Stimulated activated CD8-positive, alpha-beta memory T cell treated with anti-CD3 and anti-CD28 coated beads, Interleukin-15, amount 100 ng/mL, for 1 hour (primary cell): ENCODE measurements around the gene FBLIM1.

Experiments
- DNase-seq: peaks from one replicate; pipeline ENCODE4 v3.0.0-alpha.2; 2020; ENCODE audit warnings: low read depth

The FBLIM1 gene, protein sequence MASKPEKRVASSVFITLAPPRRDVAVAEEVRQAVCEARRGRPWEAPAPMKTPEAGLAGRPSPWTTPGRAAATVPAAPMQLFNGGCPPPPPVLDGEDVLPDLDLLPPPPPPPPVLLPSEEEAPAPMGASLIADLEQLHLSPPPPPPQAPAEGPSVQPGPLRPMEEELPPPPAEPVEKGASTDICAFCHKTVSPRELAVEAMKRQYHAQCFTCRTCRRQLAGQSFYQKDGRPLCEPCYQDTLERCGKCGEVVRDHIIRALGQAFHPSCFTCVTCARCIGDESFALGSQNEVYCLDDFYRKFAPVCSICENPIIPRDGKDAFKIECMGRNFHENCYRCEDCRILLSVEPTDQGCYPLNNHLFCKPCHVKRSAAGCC

DNA sequence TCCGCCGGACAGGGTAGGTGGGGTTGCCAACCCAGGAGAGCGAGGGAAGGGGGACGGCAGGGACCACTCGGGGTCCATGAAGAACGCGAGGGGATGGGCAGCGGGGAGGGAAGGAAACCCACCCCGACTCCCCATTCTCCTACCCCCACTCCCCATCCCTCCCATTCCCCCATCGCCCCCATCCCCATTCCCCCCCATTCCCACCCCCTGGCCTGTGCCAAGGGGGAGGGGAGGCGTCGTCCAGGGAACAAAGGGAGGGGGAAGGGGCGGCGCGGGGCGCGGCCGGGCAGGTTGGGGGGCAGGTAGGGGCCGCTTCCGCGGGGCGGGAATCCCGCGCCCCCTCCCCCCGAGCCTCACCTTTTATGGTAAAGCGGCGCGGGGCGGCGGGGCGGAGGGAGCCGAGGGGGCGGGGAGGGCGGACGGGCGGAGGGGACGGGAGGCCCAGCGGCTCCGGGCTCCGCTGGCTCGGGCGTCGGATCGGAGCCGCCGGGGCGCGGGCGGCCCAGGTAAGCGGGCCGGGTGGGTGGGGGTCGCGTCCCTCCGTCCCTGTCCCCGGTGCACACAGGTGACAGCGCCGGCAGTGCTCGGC is at the start of gene FBLIM1:
FBLIM1 (plus strand) TSS at position 453 of the 589 bp plus-strand sequence. CDS start 6,189 bp downstream, outside the sequence.
- DNase-seq = no peak

DNA sequence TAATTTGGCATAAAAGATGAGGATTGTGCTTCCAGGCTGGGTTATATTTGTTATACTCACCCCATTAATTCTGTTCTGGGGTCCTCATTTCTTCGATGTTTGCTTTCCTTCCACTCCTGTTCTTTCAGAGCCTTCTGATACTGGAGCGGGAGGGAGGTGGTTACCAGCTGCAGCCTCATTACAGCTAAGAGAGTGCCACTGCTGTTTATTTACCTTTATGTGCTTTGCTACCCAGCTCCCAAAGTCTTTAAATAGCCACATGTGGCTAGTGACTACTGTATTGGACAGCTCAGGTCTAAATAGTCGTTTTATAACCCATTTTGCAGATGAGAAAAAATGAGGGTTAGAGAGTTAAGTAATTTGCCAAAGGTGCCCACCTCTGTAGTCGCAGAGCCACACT is 49.4 kb upstream of the FBLIM1 start:
- DNase-seq = no peak

DNA sequence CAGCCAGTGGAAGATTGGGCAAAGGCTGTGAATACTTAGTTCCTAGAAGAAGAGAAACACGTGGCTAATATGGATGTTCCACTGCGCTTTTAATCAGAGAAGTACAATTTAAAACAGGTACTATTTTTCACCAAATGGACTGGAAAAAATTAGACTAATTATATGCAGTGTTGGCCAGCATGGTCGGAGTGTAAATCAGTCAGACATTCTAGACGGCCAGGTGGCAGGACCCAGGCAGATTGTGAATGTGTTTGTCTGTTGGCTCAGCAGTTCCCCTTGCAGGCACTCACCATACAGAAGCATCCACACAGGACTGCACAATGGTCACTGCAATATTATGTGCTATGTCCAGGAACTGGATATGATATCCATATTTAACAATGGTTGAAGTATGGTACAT is 46.4 kb upstream of the FBLIM1 start:
- DNase-seq = no peak

DNA sequence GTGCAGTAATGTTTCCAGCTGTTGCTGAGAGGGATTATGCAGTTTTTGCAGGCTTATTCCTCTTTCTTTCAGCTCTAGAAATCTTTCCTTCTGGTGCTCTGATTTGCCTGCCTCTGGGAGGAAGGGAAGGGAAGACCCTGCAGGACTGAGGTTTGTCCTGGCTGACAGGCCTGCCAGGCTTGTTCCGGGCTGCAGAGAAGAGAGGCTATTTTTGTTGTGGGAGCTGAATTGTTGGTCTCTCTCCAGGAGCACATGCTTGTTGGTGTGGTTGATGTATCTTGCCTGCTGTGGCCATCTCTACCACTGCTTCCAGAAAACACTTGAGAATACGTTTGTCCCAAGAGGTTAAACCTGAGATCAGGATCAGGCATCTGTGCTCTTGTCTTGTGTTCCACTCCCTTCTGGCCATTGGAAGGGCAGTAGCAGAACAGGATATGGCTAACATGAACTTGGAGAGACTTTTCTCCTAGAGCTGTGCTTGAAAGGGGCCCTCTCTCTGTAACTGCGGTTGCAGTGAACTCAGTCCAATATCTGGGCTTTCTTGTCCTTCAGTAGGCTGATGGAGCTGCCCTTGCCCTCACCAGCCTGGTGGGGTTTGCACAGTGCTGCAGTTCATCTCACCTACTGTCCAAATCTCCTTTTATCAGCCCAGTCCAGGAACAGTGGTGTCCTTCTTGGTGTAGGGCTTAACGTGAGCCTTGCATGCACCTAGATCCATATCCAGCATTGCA is 44.0 kb upstream of the FBLIM1 start:
- no peak for DNase-seq

DNA sequence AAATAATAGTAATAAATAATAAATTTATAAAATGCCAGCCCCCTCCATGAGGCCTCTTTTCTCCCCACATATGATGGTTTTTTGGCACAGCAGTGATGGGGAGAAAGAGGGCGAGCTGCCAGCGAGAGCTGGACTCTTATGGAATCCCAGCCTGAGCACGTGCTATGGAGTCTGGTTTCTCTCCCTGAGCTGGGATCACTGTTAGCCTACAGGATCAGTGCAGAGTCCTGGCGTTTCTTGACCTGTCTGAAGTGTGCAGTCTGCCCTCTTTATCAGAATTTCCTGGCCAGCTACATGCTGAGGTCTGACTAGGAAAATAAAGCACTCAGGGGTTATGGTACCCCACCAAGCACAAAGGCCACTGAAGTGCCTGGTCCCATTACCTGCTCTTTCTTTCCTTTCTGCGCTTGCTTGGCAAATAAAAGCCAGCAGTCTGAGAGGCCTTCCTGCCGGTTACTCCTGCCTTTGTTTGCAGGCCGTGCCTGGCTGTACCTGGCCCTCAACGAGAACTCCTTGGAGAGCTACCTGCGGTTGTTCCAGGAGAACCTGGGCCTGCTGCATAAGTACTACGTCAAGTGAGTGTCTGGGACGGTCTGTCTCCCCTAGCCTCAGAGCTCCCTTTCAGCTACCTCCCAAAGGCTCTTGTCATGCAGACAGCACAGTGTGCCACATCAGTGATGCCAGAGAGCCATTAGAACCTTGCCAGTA is 41.0 kb upstream of the FBLIM1 start:
- DNase-seq = no peak

DNA sequence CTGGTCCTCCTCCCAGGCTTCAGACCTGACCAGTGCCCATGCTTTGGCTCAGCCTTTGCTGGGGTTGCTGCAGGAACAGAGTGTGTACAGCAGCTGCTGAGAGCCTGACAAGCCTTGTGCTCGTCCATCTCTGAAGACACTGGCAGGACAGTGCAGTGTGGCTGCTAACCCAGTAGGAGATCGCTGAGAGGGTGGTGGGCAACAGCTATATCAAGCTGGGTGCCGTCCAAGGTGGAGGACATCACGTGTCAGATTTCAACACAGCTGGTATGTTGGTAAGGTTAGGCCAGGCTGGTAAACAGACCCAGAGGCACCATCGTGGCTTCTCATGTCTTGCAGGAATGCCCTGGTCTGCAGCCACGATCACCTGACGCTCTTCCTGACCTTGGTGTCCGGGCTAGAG is 40.4 kb upstream of the FBLIM1 start:
- no peak for DNase-seq

DNA sequence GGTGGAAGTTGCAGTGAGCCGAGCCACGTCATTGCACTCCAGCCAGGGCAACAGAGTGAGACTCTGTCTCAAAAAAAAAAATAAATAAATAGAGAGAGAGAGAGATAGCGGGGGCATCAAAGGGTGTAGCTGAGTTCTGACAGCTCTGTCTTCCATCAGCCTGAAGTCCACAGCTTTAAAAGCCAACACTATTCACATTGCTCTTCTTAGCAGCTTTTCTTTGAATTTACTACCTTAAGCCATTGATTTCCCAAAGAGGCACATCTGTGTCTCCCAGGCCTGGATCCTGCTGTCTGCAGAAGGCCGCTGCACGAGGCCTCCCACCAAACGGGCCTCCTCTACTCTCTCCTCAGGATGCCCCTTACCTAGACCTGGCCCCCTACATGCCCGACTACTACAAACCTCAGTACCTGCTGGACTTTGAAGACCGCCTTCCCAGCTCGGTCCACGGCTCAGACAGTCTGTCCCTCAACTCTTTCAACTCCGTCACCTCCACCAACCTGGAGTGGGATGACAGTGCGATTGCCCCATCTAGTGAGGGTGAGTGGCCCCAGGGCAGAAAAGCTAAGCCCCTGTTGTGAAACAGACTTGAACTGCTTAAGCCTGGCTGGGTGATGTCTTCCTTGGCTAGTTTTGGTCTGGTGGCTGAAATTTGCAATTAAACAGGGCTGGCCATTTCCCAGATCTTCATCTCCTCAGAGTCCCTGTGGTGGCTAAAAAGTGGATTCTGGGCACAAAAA is 39.0 kb upstream of the FBLIM1 start:
- no peak for DNase-seq

DNA sequence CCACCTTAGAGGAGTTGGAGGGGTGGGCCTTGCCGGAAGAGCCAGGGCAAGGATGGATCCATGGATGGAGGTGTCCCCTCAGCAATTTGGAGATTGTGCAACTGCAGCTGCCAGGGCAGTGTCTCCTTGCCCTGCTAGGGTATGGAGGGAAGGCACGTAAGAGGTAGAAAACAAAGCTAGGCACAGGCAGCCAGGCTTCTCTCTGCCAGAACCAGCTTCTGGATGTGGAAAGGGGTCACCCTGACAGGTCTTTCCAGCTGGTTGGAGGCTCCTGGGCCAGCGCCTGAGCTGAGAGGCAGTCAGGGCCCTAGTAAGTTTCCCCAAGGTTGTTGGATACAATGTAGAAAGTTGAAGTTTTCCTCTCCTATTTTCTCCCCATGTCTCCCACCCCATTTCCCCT is 37.7 kb upstream of the FBLIM1 start:
- no peak for DNase-seq

DNA sequence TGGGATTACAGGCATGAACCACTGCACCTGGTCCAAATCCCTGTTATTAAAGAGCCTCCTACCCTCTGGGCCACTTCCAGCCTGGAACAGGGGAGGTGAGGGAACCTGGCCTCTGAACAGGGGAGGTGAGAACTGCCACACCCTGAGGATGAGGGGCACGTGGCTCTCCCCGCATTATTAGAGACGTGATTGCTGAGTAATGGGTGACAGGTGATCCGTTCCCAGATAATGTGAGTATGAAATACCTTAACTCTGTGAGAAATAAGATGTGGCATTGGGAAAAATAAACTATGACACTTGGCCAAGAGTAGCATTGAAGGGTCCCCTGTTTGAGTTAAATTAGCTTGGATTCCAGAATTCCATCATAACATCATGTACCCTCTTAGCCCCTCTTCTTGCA is 36.2 kb upstream of the FBLIM1 start:
- no peak for DNase-seq

DNA sequence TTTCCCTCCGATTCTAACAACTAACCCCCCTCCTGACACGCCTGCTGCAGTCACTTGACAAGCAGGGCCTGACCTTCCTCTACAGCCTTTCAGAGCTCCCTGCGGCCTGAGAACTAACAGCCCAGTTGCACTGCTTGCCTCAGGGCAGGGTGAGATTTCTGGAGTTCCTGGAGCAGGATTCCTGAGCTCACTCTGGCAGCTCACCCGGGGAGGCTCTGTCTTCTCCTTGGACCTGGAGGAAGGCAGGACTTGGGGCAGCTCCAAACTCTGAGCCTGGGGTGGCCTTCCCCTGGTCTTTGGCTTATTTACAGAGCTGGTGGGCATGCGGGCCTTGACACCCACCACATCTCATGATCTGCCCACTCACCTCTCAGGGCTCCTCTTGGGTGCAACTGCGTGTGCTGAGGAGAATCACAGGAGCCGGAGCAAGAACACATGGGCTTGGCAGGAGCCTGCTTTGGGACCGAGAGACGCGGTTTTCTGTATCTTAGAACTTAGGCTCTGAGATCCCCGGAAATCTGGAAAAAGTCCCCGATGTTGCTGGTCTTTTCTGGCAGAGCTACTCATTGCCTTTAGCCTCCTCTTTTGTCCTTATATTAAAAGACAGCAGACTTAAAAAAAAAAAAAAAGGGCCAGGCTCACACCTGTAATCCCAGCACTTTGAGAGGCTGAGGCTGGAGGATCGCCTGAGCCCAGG is 35.6 kb upstream of the FBLIM1 start:
- DNase-seq = no peak

DNA sequence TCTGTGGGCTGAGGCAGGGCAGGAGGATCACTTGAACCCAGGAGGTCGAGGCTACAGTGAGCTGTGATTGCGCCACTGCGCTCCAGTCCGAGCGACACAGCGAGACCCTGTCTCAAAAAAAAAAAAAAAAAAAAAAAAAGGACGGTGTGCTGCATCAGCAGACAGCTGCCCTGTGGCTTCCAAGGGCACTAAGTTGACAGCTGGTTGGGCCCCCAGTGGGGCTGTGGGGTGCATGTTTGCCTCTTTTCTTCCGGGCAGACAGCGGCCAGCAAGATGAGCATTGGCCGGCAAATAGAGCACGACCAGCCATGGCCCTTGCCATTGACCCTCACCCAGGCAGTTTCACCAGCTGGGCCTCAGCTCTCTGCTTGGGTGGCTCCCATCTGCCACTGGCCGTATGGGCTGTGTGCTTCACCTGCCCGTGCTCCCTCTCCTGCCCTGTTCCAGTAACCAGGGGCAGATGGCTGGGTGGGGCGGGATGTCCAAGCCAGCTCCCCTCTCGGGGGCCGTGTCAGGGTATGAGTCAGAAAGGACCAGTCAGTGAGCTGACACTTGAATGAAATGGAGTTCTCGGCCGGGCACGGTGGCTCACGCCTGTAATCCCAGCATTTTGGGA is 34.9 kb upstream of the FBLIM1 start:
- DNase-seq = no peak

DNA sequence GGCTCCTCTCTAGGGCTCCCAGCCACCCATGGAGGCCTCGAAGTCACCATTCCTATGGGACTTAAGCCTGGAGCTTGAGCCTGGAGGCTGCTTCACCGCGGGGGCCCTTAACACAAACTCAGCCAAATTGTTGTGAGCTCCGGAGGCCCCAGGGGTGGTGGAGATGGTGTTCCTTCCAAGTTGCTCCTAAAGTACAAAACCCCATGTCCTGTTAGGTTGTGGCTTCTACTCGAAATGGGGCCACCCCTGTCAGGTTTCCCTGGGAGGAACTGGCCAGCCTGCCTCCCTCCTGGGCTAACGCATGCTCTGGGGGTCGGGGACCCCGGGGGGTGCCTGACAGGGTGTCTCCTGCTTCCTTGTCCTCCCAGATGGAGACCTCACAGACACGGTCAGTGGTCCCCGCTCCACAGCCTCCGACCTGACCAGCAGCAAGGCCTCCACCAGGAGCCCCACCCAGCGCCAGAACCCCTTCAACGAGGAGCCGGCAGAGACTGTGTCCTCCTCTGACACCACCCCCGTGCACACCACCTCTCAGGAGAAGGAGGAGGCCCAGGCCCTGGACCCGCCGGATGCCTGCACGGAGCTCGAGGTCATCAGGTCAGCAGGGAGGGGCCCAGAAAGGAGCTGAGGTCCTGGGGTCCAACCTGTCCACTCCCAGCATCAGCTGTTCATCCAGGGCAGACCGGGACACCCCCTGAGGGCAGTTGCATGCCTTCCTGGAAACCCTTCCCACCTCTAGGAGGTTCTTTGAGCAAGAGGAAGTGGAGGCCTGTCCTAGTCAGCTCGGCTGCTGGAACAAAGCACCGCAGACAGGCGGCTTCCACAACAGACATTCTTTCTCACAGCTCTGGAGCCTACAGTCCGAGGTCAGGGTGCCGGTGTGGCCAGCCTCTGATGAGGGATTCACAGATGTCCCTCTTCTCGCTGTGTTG is 33.4 kb upstream of the FBLIM1 start:
- DNase-seq = no peak

DNA sequence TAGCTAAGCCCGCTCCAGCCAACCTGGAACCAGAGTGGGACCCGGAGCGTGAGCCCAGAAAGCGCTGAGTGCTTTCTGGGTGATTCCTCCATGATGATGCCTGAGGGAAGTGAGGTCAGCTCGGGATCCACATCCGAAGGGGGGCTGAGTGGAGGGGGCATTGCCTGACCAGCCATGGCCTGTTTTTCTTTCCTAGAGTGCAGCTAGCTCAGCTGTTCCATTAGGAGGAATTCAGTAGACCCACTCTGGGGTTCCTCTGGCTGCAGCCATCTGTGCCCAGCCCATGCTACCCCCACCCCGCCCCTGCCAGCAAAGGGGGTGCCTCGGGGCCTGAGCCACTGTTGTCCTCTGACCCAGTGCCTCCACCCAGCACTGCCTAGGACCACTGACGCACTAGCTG is 32.1 kb upstream of the FBLIM1 start:
- no peak for DNase-seq

DNA sequence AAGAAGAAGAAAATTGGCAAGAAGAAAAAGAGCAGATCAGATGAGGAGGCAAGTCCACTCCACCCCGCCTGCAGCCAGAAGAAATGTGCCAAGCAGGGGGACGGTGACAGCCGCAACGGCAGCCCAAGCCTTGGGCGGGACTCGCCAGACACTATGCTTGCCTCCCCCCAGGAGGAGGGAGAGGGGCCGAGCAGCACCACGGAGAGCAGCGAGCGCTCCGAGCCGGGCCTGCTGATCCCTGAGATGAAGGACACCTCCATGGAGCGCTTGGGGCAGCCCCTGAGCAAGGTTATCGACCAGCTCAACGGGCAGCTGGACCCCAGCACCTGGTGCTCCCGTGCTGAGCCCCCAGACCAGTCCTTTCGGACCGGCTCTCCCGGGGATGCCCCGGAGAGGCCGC is 31.6 kb upstream of the FBLIM1 start:
- DNase-seq = no peak

DNA sequence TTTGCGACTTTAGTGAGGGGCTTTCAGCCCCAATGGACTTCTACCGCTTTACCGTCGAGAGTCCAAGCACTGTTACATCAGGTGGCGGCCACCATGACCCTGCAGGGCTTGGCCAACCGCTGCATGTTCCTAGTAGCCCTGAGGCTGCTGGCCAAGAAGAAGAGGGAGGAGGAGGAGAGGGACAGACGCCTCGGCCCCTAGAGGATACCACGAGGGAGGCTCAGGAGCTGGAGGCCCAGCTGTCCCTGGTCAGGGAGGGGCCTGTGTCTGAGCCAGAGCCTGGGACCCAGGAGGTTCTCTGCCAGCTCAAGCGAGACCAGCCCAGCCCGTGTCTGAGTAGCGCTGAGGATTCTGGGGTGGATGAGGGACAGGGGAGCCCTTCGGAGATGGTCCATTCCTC is 31.2 kb upstream of the FBLIM1 start:
- DNase-seq = no peak

DNA sequence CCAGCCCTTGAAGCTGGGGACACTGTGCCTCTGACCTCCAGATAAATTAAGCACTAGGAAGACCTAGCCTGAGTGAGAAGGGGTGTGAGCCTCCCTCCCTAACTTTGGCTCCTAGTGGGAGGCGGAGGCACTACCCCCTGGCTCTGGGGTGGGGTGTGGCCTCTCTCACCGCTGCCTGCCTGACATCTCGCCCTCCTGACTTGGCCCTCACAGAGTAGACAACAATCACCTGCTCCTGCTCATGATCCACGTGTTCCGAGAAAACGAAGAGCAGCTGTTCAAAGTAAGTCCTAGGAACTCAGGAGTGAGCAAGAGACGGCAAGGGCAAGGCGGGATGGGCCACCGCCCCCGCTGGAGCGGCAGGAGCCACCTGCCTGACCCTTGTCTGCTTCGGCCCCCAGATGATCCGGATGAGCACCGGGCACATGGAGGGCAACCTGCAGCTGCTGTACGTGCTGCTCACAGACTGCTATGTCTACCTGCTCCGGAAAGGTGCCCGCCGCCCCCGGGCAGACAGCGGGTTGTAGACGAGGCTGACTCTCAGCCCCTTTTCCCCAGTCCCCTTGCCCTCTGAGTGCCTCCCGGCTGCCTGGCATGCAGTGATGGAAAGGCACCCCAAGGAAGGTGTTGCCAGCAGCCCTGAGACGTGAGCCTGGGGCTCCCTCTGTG is 30.6 kb upstream of the FBLIM1 start:
- DNase-seq = no peak

DNA sequence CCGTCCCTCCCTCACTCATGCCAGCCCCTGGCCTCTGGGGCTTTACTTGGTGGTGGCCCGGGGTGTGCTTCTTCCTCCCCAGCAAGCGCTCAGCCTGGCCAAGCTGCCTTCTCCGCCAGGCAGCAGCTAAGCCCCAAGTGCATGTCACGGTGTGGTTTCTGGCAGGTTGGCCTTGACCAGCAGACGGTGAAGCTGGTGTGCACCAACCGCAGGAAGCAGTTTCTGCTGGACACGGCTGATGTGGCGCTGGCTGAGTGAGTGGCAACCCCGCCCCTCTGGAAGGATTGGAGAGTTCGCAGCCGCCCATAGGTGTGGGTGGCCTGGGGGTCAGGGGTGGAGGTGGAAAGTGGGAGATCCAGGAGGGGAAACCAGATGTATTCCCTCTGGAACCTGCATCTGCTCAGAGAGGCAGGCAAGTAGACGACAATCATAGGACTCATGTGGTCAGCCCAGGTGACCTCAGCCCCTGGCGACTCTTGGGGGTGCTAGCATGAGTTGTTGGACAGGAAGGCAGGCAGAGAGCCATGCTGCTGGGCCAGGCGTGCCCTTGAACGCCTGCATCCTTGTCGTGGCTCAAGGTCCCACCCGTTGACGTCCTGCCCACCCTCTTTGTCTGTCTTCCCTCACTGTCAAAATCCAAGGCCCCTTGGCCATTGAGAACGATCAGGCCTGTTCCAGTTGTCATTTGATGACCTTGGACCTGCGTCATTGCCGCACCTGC is 29.5 kb upstream of the FBLIM1 start:
- DNase-seq = no peak

DNA sequence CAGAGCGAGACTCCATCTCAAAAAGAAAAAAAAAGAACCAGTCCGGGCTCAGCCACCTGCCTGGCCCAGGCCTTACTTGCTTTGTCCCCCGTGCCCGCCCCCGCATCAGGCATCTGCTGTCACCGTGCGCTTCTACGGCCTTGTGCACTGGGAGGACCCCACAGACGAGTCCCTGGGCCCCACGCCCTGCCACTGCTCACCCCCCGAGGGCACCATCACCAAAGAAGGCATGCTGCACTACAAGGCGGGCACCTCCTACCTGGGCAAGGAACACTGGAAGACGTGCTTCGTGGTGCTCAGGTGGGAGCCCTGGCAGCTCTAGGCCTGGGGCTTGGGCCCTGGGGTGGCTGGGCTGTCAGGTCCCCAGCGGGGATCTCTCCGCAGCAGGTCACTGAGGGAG is 28.2 kb upstream of the FBLIM1 start:
- no peak for DNase-seq

DNA sequence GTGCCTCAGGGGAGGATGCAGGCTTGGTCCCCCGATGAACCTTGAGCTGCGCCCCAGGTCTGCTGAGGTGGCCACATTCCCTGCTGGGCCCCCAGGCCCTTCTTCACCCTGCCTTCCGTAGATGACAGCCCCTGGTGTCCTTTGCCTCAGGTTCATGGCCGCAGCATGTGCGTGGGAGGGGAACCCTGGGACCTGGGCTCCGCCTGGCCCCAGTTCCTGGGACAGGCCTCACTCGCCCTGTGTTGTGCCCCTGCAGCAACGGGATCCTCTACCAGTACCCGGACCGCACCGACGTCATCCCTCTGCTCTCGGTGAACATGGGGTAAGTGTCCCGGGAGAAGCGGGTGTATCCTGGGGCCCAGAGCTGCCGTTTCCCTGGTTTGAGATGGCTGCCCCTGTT is 27.7 kb upstream of the FBLIM1 start:
- no peak for DNase-seq
